HPDE6-E6E7 (cell line): ENCODE results near the gene SFTPB.
A peak's percentile ranks its signal among the peaks of the same experiment; 100 is the strongest.

Experiments used
- DNase-seq: peaks from one replicate; pipeline ENCODE4 v3.0.0; 2011; ENCODE audit warnings: missing footprints; ENCODE audit errors: extremely low spot score

Gene SFTPB

DNA sequence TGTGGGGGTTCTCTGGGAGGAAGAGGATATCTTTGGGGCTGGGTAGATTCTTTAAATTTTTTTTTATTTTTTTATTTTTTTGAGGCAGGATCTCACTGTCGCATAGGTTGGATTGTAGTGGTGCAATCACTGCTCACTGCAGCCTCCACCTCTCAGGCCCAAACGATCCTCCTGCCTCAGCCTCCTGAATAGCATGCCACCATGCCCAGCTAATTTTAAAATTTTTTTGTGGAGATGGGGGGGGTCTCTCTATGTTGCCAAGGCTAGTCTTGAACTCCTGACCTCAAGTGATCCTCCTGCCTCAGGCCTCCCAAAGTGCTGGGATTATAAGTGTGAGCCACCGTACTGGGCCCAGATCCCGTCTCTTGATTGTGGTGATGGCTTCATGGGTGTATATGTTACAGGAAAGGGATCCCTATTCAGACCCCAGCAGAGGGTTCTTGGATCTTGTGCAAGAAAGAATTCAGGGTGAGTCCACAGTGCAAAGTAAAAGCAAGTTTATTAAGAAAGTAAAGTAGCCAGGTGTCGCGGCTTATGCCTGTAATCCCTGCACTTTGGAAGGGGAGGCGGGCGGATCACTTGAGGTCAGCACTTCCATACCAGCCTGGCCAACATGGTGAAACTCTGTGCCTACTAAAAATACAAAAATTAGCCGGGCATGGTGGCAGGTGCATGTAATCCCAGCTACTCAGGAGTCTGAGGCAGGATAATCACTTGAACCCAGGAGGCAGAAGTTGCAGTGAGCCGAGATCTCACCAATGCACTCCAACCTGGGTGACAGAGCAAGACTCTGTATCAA is 54.1 kb downstream of the SFTPB start:
- no peak for DNase-seq

DNA sequence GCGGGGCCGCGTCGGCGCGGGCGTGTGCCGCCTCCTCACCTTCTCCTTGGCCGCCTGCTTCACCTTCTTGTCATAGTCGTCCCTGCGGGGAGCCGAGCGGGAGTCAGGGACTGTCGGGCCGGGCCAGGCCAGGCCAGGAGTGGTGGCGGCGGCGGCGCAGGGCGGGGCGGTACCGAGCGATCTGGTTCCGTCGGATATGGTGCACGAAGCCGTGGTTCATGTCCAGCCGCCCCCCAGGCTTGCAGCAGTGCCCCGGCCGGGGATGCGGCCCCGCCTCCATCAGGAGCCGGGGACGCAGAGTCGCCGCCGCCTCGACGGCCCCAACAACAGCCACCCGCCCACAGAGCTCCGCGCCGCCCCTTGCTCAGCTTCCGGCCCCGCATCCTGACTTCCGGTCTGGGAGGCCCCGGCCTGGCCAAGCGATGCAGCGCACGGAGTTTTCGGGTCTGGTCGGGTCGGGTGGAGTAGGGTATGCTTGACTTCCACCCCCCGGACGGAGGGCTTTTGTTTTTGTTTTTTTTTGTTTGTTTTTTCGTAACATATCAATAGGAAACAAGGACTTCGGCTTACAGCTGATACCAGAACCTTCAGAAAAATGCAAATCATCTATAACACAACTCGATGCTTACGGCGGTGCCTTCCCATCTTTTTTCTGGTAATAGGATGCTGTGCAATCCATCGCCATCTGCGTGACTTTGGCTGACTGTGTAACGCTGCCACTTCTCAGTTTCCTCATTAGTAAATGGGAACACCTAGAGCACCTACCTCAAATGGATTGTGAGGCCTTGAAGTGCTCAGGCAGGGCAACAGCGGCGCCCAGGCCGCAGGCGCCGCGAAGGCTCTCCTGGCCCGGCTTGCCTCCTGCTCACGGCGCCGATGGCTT is 56.1 kb downstream of the SFTPB start, which contains the start of gene C2orf68:
C2orf68 (minus strand) TSS at position 362 of the 883 bp plus-strand sequence; CDS start at position 280, 82 bp downstream.
- peak; percentile 85 for DNase-seq

DNA sequence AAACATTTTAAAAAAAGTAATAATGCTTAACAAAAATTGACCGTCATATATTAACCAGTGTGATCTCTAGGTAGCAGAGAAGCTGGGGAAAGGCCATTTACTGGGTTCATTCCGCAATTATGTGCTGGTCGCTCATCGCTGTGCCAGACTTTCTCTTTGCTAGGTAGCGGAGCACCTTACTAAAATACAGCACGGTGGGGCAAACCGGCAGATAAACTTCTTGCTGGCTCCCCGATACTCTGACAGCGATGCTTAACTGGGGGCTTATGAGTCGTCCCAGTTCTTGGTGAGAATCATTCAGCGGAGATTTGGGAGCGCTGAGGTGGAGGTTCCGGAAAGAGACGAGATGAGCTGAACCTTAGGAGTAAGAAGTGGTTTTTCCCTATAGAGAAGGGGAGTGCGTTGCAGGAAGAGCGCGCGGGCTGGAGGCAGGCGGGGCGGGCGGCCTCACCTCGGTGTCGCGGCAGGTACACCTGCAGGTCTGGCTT is 56.7 kb downstream of the SFTPB start:
- no peak for DNase-seq
